Upper lobe of left lung (tissue), 6 donors: ENCODE measurements around the gene ZFR2. TPM values are rescaled to one million over a fixed set of nuclear protein-coding genes. Genes with fewer than 3 reads are reported as not detected.

Experiments
- ATAC-seq, 2 donors: fragments of 200-7000 bp; cut with Tn5 transposase; one replicate each; pipeline ENCODE4 v1.9.1; 2022; ENCODE audit warnings: mild to moderate bottlenecking in 2 of 2, moderate library complexity in 2 of 2; ENCODE audit not compliant: low FRiP score in 2 of 2
- DNase-seq, 2 donors: peaks; one replicate each; pipeline ENCODE4 v3.0.0-alpha.2; 2019 to 2020
- H3K27ac ChIP-seq, 4 donors: fragments of 200-600 bp; sonication (generic); one replicate each; pipeline ENCODE4 v1.5.1; 2016 to 2019
- H3K27me3 ChIP-seq, 4 donors: fragments of 200-600 bp; sonication (generic); one replicate each; pipeline ENCODE4 v1.5.1; 2017 to 2019
- H3K36me3 ChIP-seq, 4 donors: fragments of 200-600 bp; sonication (generic); one replicate each; pipeline ENCODE4 v1.5.1; 2016 to 2019
- H3K4me1 ChIP-seq, 4 donors: fragments of 200-600 bp; sonication (generic); one replicate each; pipeline ENCODE4 v1.5.1; 2018 to 2019
- H3K4me3 ChIP-seq, 4 donors: fragments of 200-600 bp; sonication (generic); one replicate each; pipeline ENCODE4 v1.5.1; 2017 to 2019; ENCODE audit warnings: mild to moderate bottlenecking in 2 of 4, moderate library complexity in 1 of 4
- H3K9me3 ChIP-seq, 4 donors: fragments of 200-600 bp; sonication (generic); one replicate each; pipeline ENCODE4 v1.5.1; 2018 to 2019
- EP300 ChIP-seq, 4 donors: sonication (generic); formaldehyde crosslinking; IDR thresholded peaks; one replicate each; pipeline ENCODE4 v1.5.1; 2017; ENCODE audit warnings: antibody characterized with exemption in 4 of 4, control low read depth in 2 of 4
- POLR2A ChIP-seq, 4 donors: fragments of 450-650 bp; IDR thresholded peaks; one replicate each; pipeline ENCODE4 v1.5.1; 2016 to 2017; ENCODE audit warnings: antibody characterized with exemption in 4 of 4, mild to moderate bottlenecking in 2 of 4
- POLR2AphosphoS5 ChIP-seq, 2 donors: sonication (generic); formaldehyde crosslinking; IDR thresholded peaks; one replicate each; pipeline ENCODE4 v1.5.1; 2017; ENCODE audit warnings: antibody characterized with exemption in 2 of 2
- WGBS, 2 donors: methylation state at CpG; one replicate each; pipeline ENCODE4 v1.1.5; 2017 to 2018; 5-methylcytosine and 5-hydroxymethylcytosine counted together
- total RNA-seq, 6 donors: library from RNA; depleted of rRNA in 4 of 6; stranded (reverse); fragments of >200 nt in 4 of 6; gene quantifications; one replicate each; pipeline versions ENCODE4 v1.1.0 to v1.2.1, GENCODE V29; 2016 to 2021
- TF ChIP-seq, protein P1 (sequence below), 6 experiments: fragments of 450-650 bp in 4 of 6; fragments of 200-600 bp in 2 of 6; sonication (generic) in 2 of 6; IDR thresholded peaks; one replicate each; pipeline ENCODE4 v1.5.1; 2016 to 2019; ENCODE audit warnings: antibody characterized with exemption in 6 of 6
- donor health status: DM: no; HTN: no; CAD: no; lungs with moderate emphysema.
- donor health status: DM: no; HTN: yes; CAD: no; lungs with severe emphysema.

ZFR2 gene
- total RNA-seq, 6 donors from 2014 or later, result 0.11 to 4.2 (median 0.30) TPM; not detected in 3

GRCh38 chr19:3790941-3791340 lies 77.9 kb downstream of the ZFR2 start:
- Histone ChIP-seq H3K27me3 (peaks cover 0 to 2% (median under 1%) of the 10 kb centered on the region in 4 donors), H3K27ac (no peak overlapping the region), H3K36me3 (no peaks in the 10 kb centered on the region), H3K4me3 (no peak overlapping the region), H3K9me3 (no peaks in the 10 kb centered on the region), H3K4me1 (peaks cover 0 to 8% (median 0%) of the 10 kb centered on the region in 4 donors)
- no peak for ATAC-seq
- TF ChIP-seq, protein P1, sequence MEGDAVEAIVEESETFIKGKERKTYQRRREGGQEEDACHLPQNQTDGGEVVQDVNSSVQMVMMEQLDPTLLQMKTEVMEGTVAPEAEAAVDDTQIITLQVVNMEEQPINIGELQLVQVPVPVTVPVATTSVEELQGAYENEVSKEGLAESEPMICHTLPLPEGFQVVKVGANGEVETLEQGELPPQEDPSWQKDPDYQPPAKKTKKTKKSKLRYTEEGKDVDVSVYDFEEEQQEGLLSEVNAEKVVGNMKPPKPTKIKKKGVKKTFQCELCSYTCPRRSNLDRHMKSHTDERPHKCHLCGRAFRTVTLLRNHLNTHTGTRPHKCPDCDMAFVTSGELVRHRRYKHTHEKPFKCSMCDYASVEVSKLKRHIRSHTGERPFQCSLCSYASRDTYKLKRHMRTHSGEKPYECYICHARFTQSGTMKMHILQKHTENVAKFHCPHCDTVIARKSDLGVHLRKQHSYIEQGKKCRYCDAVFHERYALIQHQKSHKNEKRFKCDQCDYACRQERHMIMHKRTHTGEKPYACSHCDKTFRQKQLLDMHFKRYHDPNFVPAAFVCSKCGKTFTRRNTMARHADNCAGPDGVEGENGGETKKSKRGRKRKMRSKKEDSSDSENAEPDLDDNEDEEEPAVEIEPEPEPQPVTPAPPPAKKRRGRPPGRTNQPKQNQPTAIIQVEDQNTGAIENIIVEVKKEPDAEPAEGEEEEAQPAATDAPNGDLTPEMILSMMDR (IDR thresholded peaks at IDR 0.05), result no peak
- no peak for TF ChIP-seq POLR2AphosphoS5 (IDR thresholded peaks at IDR 0.05)
- no peak for TF ChIP-seq EP300 (IDR thresholded peaks at IDR 0.05)
- TF ChIP-seq POLR2A (IDR thresholded peaks at IDR 0.05), result no peak
- 78 to 88% methylated on average over 7 of the region's 7 CpGs for WGBS, 2 donors
- no peak for DNase-seq

DNA sequence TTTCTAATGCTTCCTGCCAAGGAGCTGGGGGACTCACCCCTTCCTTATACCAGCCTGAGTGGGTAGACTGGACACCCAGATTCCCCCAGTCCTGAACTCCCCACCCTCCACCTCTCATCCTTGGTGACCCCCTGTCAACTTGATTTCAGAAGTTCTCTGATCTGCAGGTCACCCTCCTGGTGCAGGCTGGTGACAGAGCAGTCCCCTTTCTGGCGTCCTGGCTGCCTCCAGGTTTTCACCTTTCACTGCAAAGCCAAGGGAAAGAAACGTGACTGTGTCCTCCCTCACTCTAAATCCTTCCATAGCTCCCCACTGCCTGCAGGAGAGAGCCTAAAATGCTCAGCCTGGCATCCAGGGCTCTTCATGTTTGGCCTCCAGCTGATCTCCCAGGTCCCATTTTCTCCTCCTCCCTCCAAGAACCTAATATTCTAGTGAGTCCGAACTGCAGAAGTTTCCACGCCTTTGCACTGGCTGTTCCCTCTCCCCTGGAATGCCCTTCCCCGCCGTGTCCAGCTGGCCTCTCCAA lies 78.6 kb downstream of the ZFR2 start:
- Histone ChIP-seq H3K4me1 (peaks cover 0 to 15% (median under 1%) of the 10 kb centered on the region in 4 donors), H3K27ac (no peak overlapping the region), H3K27me3 (peaks cover 0 to 7% (median 3%) of the 10 kb centered on the region in 4 donors), H3K9me3 (no peaks in the 10 kb centered on the region), H3K36me3 (no peaks in the 10 kb centered on the region), H3K4me3 (no peak overlapping the region)
- DNase-seq (no peak), ATAC-seq (no peak)
- TF ChIP-seq POLR2AphosphoS5 (IDR thresholded peaks at IDR 0.05), result no peak
- TF ChIP-seq, protein P1 (IDR thresholded peaks at IDR 0.05), result no peak
- no peak for TF ChIP-seq POLR2A (IDR thresholded peaks at IDR 0.05)
- no peak for TF ChIP-seq EP300 (IDR thresholded peaks at IDR 0.05)
- WGBS, 2 donors, result 76 to 84% methylated on average over 6 of the region's 6 CpGs

DNA sequence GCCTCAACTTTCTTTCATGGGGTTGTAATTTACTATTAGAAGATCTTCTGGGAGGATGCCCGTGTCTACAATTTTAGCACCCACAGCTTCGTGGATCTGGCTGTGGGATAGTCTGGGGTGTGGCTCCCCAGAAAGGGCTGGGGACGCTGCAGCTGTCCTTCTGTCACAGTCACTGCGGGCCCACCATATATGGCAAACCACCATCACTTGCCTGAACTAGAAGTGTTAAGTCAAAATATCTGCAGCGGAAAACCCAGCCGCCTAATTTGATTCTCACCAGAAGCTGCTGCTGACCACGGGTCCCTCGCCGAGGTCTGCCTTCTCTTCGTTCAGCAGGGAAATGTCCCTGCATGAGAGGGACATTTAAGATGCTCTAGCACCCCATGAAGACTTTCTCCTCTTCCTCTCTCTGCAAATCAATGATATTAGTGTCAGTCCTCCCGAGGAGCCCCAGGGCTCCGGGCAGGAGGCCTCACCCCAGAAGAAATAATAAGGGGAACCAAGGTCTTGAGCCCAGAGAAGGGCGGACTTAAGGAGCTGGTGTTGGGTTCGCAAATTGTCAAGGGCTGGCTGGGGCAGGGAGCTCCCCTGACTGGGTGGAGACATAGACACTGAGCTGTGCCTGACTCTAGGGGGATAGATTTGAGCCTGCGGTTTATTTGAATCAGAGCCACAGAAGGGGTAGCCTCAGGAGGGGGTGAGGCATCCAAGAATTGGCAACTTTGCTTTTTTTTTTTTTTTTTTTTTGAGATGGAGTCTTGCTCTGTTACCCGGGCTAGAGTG lies 79.7 kb downstream of the ZFR2 start:
- no peak for ATAC-seq
- no peak overlapping the region for H3K4me3 ChIP-seq
- DNase-seq, result no peak
- no peak for TF ChIP-seq POLR2AphosphoS5 (IDR thresholded peaks at IDR 0.05)
- peaks cover 0 to 22% (median 4%) of the 10 kb centered on the region in 4 donors for H3K4me1 ChIP-seq
- peaks cover 0 to 7% (median 3%) of the 10 kb centered on the region in 4 donors for H3K27me3 ChIP-seq
- no peaks in the 10 kb centered on the region for H3K36me3 ChIP-seq
- 60 to 62% methylated on average over 13 to 16 of the region's 16 CpGs for WGBS, 2 donors
- no peak overlapping the region for H3K27ac ChIP-seq
- no peaks in the 10 kb centered on the region for H3K9me3 ChIP-seq

GRCh38 chr19:3785938-3786824 lies 82.7 kb downstream of the ZFR2 start, which contains the start of gene MATK:
Gene MATK, minus strand, starts transcription at chr19:3786381. Its CDS starts 1,246 bp downstream, at chr19:3785135.
- 10 to 27% methylated on average over 6 to 23 of the region's 101 CpGs for WGBS, 2 donors
- peaks cover 12 to 18% (median 15%) of the 10 kb centered on the region in 4 donors for H3K9me3 ChIP-seq
- DNase-seq, result peak in 1 of 2 donors; percentile 83
- peaks cover 0 to 7% (median 3%) of the 10 kb centered on the region in 4 donors for H3K27me3 ChIP-seq
- peaks cover 0 to 10% (median 0%) of the 10 kb centered on the region in 4 donors for H3K36me3 ChIP-seq
- peak in 1 of 2 donors; percentile 15 for ATAC-seq
- peak within 1 kb of the TSS; percentile 55 to 64 (median 60) for H3K4me3 ChIP-seq
- H3K4me1 ChIP-seq, result peaks cover 0 to 22% (median 4%) of the 10 kb centered on the region in 4 donors
- TF ChIP-seq POLR2AphosphoS5 (IDR thresholded peaks at IDR 0.05) (no peak), POLR2A (IDR thresholded peaks at IDR 0.05) (no peak), EP300 (IDR thresholded peaks at IDR 0.05) (no peak)
- TF ChIP-seq, protein P1 (IDR thresholded peaks at IDR 0.05), result no peak
- peak within 1 kb of the TSS in 3 of 4 donors; percentile 30 to 79 (median 67) for H3K27ac ChIP-seq
